SK-N-MC (cell line): ENCODE measurements around the gene PKIB.

Experiments used
- EZH2 ChIP-seq: fragments of 200-600 bp; sonication (generic); IDR thresholded peaks from one replicate; pipeline ENCODE4 v1.6.1; 2017; ENCODE audit warnings: antibody characterized with exemption
- POLR2AphosphoS5 ChIP-seq: IDR thresholded peaks from 2 replicates; pipeline ENCODE4 v1.6.1; 2012; ENCODE audit warnings: mild to moderate bottlenecking, low read depth, low read length, borderline replicate concordance

DNA sequence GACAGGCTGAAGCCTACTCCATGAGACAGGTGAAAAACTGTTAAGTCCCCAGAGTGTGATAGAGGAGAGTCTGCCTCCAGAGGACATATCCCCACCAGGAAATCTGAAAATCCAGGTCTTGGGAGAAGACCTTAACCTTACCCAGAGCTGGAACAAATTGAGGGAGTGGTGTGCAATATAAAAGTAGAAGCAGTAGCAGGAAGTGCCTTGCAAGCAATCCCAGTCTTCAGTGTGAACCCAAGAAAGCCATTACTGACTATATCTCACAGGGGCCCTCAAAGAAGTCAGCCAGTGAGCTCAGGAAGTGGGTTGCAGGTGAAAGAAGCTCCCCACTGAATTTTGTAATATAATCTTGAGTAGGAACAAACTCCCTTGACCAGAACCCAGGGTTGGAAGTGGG, 41.9 kb upstream of the PKIB start:
- TF ChIP-seq POLR2AphosphoS5 (no peak), EZH2 (no peak)
